Activated naive CD8-positive, alpha-beta T cell treated with anti-CD3 and anti-CD28 coated beads, Interleukin-2, amount 10 ng/mL, durations not matched to agents 7 days and 5 days (primary cell): ENCODE data around the gene KCMF1. TPM values are rescaled to one million over a fixed set of nuclear protein-coding genes. Genes with fewer than 3 reads are reported as not detected.

Source experiments
- ATAC-seq: fragments of 150-1000 bp; cut with Tn5 transposase; one replicate; pipeline ENCODE4 v1.10.0; 2021; ENCODE audit warnings: low read depth, moderate library complexity
- POLR2A ChIA-PET: fragments of 350-600 bp; sonication (Branson Sonifier 250); formaldehyde crosslinking; loops from one replicate; lab custom pipeline; 2021; ENCODE audit warnings: antibody characterized with exemption; lab: Charles Lee
- DNase-seq: peaks from one replicate; pipeline ENCODE4 v3.0.0; 2021
- H3K27ac Mint-ChIP-seq: one replicate; pipeline ENCODE4 v1.8.0; 2022; ENCODE audit warnings: mild to moderate bottlenecking, mixed read lengths
- H3K27me3 Mint-ChIP-seq: one replicate; pipeline ENCODE4 v1.8.0; 2022; ENCODE audit warnings: mild to moderate bottlenecking, moderate library complexity, mixed read lengths
- H3K36me3 Mint-ChIP-seq: one replicate; pipeline ENCODE4 v1.8.0; 2021; ENCODE audit warnings: mild to moderate bottlenecking, mixed read lengths
- H3K4me1 Mint-ChIP-seq: one replicate; pipeline ENCODE4 v1.8.0; 2021; ENCODE audit warnings: mixed read lengths
- H3K4me3 Mint-ChIP-seq: one replicate; pipeline ENCODE4 v1.8.0; 2022; ENCODE audit warnings: mild to moderate bottlenecking, moderate library complexity, mixed read lengths
- H3K9me3 Mint-ChIP-seq: one replicate; pipeline ENCODE4 v1.8.0; 2021; ENCODE audit warnings: mixed read lengths
- total RNA-seq, 2 experiments: library from RNA; stranded (reverse); gene quantifications; one replicate each; pipeline ENCODE4 v1.2.3, GENCODE V29; 2021

KCMF1 gene
- total RNA-seq, 2 experiments from 2014 or later = 79.3 to 81.0 TPM

DNA sequence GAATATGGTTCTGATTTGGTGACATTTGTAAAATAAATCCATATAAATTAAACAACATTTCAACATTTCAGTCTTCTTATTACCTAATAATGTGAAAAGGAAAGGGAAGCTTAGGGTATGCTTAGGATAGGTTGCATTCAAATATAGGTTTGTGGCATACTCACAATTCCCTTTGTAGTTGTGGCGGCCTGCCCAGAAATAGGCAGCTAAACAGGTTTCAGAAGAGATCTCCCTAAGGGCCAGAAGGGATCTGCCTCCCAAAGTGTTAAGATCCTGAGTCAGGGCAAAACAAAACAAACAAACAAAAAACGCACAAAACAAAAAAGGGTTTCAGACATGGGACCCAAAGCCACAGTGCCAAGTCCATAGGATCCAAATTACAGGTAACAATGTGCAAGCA lies 120.9 kb downstream of the KCMF1 start:
- Mint-ChIP-seq H3K27ac (no peak overlapping the region), H3K9me3 (no peaks in the 10 kb centered on the region), H3K36me3 (no peaks in the 10 kb centered on the region), H3K4me3 (no peak overlapping the region), H3K4me1 (no peaks in the 10 kb centered on the region), H3K27me3 (peaks cover 18% of the 10 kb centered on the region)
- no peak for ATAC-seq
- DNase-seq = no peak
- POLR2A ChIA-PET = no interaction called here

DNA sequence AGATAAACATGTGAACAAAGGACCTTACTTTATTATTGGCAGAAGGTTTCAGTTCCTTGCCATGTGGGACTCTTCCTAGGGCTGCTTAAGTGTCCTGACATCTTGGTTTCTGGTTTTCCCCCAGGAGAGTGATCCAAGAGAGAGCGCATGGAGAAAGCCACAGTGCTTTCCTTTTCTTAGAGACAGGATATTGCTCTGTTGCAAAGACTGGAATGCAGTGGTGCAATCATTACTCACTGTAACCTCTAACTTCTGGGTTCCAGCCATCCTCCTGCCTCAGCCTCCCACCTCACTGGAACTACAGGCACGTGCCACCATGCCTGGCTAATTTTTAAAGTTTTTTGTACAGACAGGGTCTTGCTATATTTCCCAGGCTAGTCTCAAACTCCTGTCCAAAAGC lies 124.1 kb downstream of the KCMF1 start:
- H3K27me3 Mint-ChIP-seq = peaks cover 32% of the 10 kb centered on the region
- POLR2A ChIA-PET = no interaction called here
- H3K36me3 Mint-ChIP-seq = no peaks in the 10 kb centered on the region
- H3K9me3 Mint-ChIP-seq = no peaks in the 10 kb centered on the region
- no peak overlapping the region for H3K4me3 Mint-ChIP-seq
- no peak for ATAC-seq
- no peaks in the 10 kb centered on the region for H3K4me1 Mint-ChIP-seq
- DNase-seq = no peak
- no peak overlapping the region for H3K27ac Mint-ChIP-seq

DNA sequence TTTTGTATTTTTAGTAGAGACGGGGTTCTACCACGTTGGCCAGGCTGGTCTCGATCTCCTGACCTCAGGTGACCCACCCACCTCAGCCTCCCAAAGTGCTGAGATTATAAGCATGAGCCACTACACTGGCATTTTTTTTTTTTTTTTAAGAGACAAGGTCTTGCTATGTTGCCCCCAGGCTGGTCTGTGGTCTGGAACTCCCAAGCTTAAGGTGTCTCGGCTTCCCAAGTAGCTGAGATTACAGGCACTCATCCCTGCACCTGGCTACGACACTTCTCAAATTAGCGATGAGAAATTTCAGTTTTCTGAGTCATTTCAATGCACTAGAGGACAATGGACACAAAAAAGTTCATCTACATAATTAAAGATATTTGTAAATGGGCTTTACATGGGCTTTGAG lies 125.7 kb downstream of the KCMF1 start:
- ATAC-seq (no peak), DNase-seq (no peak)
- H3K27me3 Mint-ChIP-seq = peaks cover 32% of the 10 kb centered on the region
- no peak overlapping the region for H3K27ac Mint-ChIP-seq
- POLR2A ChIA-PET = no interaction called here
- no peaks in the 10 kb centered on the region for H3K36me3 Mint-ChIP-seq
- H3K4me1 Mint-ChIP-seq = no peaks in the 10 kb centered on the region
- H3K4me3 Mint-ChIP-seq = no peak overlapping the region
- no peaks in the 10 kb centered on the region for H3K9me3 Mint-ChIP-seq

DNA sequence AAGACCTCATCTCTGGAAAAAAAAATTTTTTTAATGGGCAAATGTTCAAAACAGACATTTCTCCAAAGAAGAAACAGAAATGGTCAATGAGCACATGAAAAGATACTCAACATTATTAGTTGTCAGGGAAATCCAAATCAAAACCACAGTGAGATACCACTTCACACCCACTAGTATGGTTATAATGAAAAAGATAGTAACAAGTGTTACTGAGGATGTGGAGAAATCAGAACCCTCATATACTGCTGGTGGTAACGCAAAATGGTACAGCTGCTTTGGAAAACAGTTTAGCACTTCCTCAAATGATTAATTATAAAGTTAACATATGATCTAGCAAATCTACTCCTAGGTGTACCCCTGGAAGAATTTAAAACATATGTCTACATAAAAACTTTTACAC lies 133.3 kb downstream of the KCMF1 start:
- H3K27me3 Mint-ChIP-seq = peaks cover 17% of the 10 kb centered on the region
- no peaks in the 10 kb centered on the region for H3K9me3 Mint-ChIP-seq
- ATAC-seq = no peak
- DNase-seq = no peak
- no peaks in the 10 kb centered on the region for H3K4me1 Mint-ChIP-seq
- H3K36me3 Mint-ChIP-seq = no peaks in the 10 kb centered on the region
- H3K4me3 Mint-ChIP-seq = no peak overlapping the region
- POLR2A ChIA-PET = no interaction called here
- H3K27ac Mint-ChIP-seq = no peak overlapping the region

DNA sequence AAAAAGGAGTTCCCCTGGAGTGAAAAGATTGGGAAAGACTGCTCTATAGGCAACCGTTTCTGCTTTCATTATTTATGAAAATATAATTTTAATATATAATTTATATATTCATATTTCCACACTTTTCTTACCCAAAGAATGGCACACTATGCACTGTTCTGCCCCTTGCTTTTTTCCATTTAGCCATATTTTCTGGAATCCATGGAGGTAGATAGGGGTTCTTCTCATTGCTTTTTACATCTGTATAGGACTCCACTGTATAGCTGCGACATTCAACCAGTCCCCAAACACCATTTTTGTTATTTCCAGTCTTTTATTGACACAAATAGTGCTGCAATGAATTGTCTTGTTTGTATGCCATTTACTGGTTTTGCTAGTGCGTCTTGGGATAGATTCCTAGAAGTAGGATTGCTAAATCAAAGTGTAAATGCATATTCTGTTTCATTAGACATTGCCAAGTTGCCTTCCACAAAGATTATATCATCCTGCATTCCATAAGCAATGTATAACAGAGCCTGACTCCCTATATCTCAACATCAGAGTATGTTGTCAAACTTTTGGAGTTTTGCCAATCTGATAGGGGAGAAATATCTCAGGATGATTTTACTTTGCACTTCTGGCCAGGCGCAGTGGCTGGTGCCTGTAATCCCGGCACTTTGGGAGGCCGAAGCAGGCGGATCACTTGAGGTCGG lies 135.7 kb downstream of the KCMF1 start:
- peaks cover 14% of the 10 kb centered on the region for H3K27me3 Mint-ChIP-seq
- ATAC-seq = no peak
- no peak overlapping the region for H3K27ac Mint-ChIP-seq
- peaks cover 2% of the 10 kb centered on the region for H3K9me3 Mint-ChIP-seq
- H3K36me3 Mint-ChIP-seq = no peaks in the 10 kb centered on the region
- H3K4me3 Mint-ChIP-seq = no peak overlapping the region
- H3K4me1 Mint-ChIP-seq = no peaks in the 10 kb centered on the region
- POLR2A ChIA-PET = no interaction called here
- no peak for DNase-seq

Other genes with a start within 250 kb of the KCMF1 start
- 10 to 100 TPM; 81.1 to 85.5 TPM for gene TRABD2A, start 90.1 kb upstream of the KCMF1 start, total RNA-seq
- gene TMSB10, start 65.5 kb upstream of the KCMF1 start, total RNA-seq = 1,000 to 10,000 TPM; 4,217 to 4,653 TPM
- gene TCF7L1, start 162.2 kb downstream of the KCMF1 start, total RNA-seq = not detected